B cell (primary cell): ENCODE results near the gene DNAH8.

Experiments
- CTCF ChIP-seq: fragments of 200-600 bp; IDR thresholded peaks from one replicate; pipeline ENCODE4 v1.8.0; 2022; ENCODE audit warnings: antibody characterized with exemption, mild to moderate bottlenecking
- EZH2 ChIP-seq: IDR thresholded peaks from 2 replicates; pipeline ENCODE4 v1.6.1; 2012; ENCODE audit warnings: borderline replicate concordance, low read depth, mild to moderate bottlenecking, moderate library complexity, low read length; ENCODE audit not compliant: insufficient read depth, poor library complexity, severe bottlenecking

GRCh38 chr6:38678178-38678760 is 36.8 kb upstream of the DNAH8 start:
- TF ChIP-seq CTCF = no peak
- no peak for TF ChIP-seq EZH2
